Measurements from ENCODE around the gene MIB1. TPM values are rescaled to one million over a fixed set of nuclear protein-coding genes. Genes with fewer than 3 reads are reported as not detected.

MIB1 gene
- polyA plus RNA-seq, 2 donors, result 3.7 to 4.0 TPM

GRCh38 chr18:21896732-21897336, 156.2 kb downstream of the MIB1 start:
- no peaks in the 10 kb centered on the region for H3K27me3 ChIP-seq (ENCODE audit: control insufficient read depth in 1 of 2, insufficient read depth in 2 of 2, low read length in 2 of 2)
- no peak overlapping the region for H3K4me3 ChIP-seq (ENCODE audit: low read depth in 1 of 2, low read length in 2 of 2)
- no peaks in the 10 kb centered on the region for H3K36me3 ChIP-seq (ENCODE audit: control insufficient read depth in 2 of 2, insufficient read depth in 2 of 2, low read length in 1 of 2)
- no peaks in the 10 kb centered on the region for H3K9me3 ChIP-seq (ENCODE audit: control insufficient read depth in 2 of 2, insufficient read depth in 1 of 2, low read depth in 1 of 2, low read length in 1 of 2)
- H3K4me1 ChIP-seq (ENCODE audit: control insufficient read depth in 2 of 2, insufficient read depth in 2 of 2, low read length in 1 of 2), result peaks cover 0 to 3% of the 10 kb centered on the region in 2 donors
- H3K27ac ChIP-seq (ENCODE audit: low read depth in 2 of 2, low read length in 1 of 2), result no peak overlapping the region
- WGBS, 2 donors, result 47 to 49% methylated on average over 27 of the region's 27 CpGs

GRCh38 chr18:21897811-21898210, 157.2 kb downstream of the MIB1 start:
- Histone ChIP-seq H3K4me3 (ENCODE audit: low read depth in 1 of 2, low read length in 2 of 2) (no peak overlapping the region), H3K36me3 (ENCODE audit: control insufficient read depth in 2 of 2, insufficient read depth in 2 of 2, low read length in 1 of 2) (no peaks in the 10 kb centered on the region), H3K27me3 (ENCODE audit: control insufficient read depth in 1 of 2, insufficient read depth in 2 of 2, low read length in 2 of 2) (no peaks in the 10 kb centered on the region), H3K27ac (ENCODE audit: low read depth in 2 of 2, low read length in 1 of 2) (no peak overlapping the region), H3K4me1 (ENCODE audit: control insufficient read depth in 2 of 2, insufficient read depth in 2 of 2, low read length in 1 of 2) (peaks cover 2 to 3% of the 10 kb centered on the region in 2 donors), H3K9me3 (ENCODE audit: control insufficient read depth in 2 of 2, insufficient read depth in 1 of 2, low read depth in 1 of 2, low read length in 1 of 2) (no peaks in the 10 kb centered on the region)
- WGBS, 2 donors, result 9% methylated on average over 4 of the region's 4 CpGs

GRCh38 chr18:21900605-21901352, 160.2 kb downstream of the MIB1 start:
- 87 to 92% methylated on average over 12 of the region's 12 CpGs for WGBS, 2 donors
- no peak overlapping the region for H3K27ac ChIP-seq (ENCODE audit: low read depth in 2 of 2, low read length in 1 of 2)

GRCh38 chr18:21901423-21901945, 160.9 kb downstream of the MIB1 start:
- Histone ChIP-seq H3K9me3 (ENCODE audit: control insufficient read depth in 2 of 2, insufficient read depth in 1 of 2, low read depth in 1 of 2, low read length in 1 of 2) (no peaks in the 10 kb centered on the region), H3K27ac (ENCODE audit: low read depth in 2 of 2, low read length in 1 of 2) (no peak overlapping the region), H3K4me3 (ENCODE audit: low read depth in 1 of 2, low read length in 2 of 2) (no peak overlapping the region), H3K4me1 (ENCODE audit: control insufficient read depth in 2 of 2, insufficient read depth in 2 of 2, low read length in 1 of 2) (peaks cover 2 to 3% of the 10 kb centered on the region in 2 donors), H3K27me3 (ENCODE audit: control insufficient read depth in 1 of 2, insufficient read depth in 2 of 2, low read length in 2 of 2) (no peaks in the 10 kb centered on the region), H3K36me3 (ENCODE audit: control insufficient read depth in 2 of 2, insufficient read depth in 2 of 2, low read length in 1 of 2) (no peaks in the 10 kb centered on the region)
- 38 to 60% methylated on average over 3 of the region's 3 CpGs for WGBS, 2 donors

More at GRCh38 chr18:21900605-21901352, 160.2 kb downstream of the MIB1 start:
- Histone ChIP-seq H3K4me1 (ENCODE audit: control insufficient read depth in 2 of 2, insufficient read depth in 2 of 2, low read length in 1 of 2) (peaks cover 2 to 3% of the 10 kb centered on the region in 2 donors), H3K36me3 (ENCODE audit: control insufficient read depth in 2 of 2, insufficient read depth in 2 of 2, low read length in 1 of 2) (no peaks in the 10 kb centered on the region), H3K27me3 (ENCODE audit: control insufficient read depth in 1 of 2, insufficient read depth in 2 of 2, low read length in 2 of 2) (no peaks in the 10 kb centered on the region), H3K9me3 (ENCODE audit: control insufficient read depth in 2 of 2, insufficient read depth in 1 of 2, low read depth in 1 of 2, low read length in 1 of 2) (no peaks in the 10 kb centered on the region), H3K4me3 (ENCODE audit: low read depth in 1 of 2, low read length in 2 of 2) (no peak overlapping the region)

GRCh38 chr18:21903709-21904108, 163.1 kb downstream of the MIB1 start:
- Histone ChIP-seq H3K27me3 (ENCODE audit: control insufficient read depth in 1 of 2, insufficient read depth in 2 of 2, low read length in 2 of 2) (no peaks in the 10 kb centered on the region), H3K4me1 (ENCODE audit: control insufficient read depth in 2 of 2, insufficient read depth in 2 of 2, low read length in 1 of 2) (peaks cover 0 to 2% of the 10 kb centered on the region in 2 donors), H3K36me3 (ENCODE audit: control insufficient read depth in 2 of 2, insufficient read depth in 2 of 2, low read length in 1 of 2) (no peaks in the 10 kb centered on the region), H3K9me3 (ENCODE audit: control insufficient read depth in 2 of 2, insufficient read depth in 1 of 2, low read depth in 1 of 2, low read length in 1 of 2) (no peaks in the 10 kb centered on the region), H3K4me3 (ENCODE audit: low read depth in 1 of 2, low read length in 2 of 2) (no peak overlapping the region), H3K27ac (ENCODE audit: low read depth in 2 of 2, low read length in 1 of 2) (no peak overlapping the region)
- WGBS, 2 donors, result 59 to 66% methylated on average over 6 of the region's 6 CpGs

- no peaks in the 10 kb centered on the region for H3K9me3 ChIP-seq (ENCODE audit: control insufficient read depth in 2 of 2, insufficient read depth in 1 of 2, low read depth in 1 of 2, low read length in 1 of 2)
- no peaks in the 10 kb centered on the region for H3K36me3 ChIP-seq (ENCODE audit: control insufficient read depth in 2 of 2, insufficient read depth in 2 of 2, low read length in 1 of 2)
- WGBS, 2 donors, result 46 to 47% methylated on average over 6 of the region's 6 CpGs
- peaks cover 0 to 2% of the 10 kb centered on the region in 2 donors for H3K4me1 ChIP-seq (ENCODE audit: control insufficient read depth in 2 of 2, insufficient read depth in 2 of 2, low read length in 1 of 2)
- H3K27me3 ChIP-seq (ENCODE audit: control insufficient read depth in 1 of 2, insufficient read depth in 2 of 2, low read length in 2 of 2), result no peaks in the 10 kb centered on the region
- H3K27ac ChIP-seq (ENCODE audit: low read depth in 2 of 2, low read length in 1 of 2), result no peak overlapping the region
- H3K4me3 ChIP-seq (ENCODE audit: low read depth in 1 of 2, low read length in 2 of 2), result no peak overlapping the region
Measured at GRCh38 chr18:21904856-21905255, 164.3 kb downstream of the MIB1 start.

- Histone ChIP-seq H3K27me3 (ENCODE audit: control insufficient read depth in 1 of 2, insufficient read depth in 2 of 2, low read length in 2 of 2) (no peaks in the 10 kb centered on the region), H3K4me3 (ENCODE audit: low read depth in 1 of 2, low read length in 2 of 2) (no peak overlapping the region), H3K4me1 (ENCODE audit: control insufficient read depth in 2 of 2, insufficient read depth in 2 of 2, low read length in 1 of 2) (peaks cover 0 to 2% of the 10 kb centered on the region in 2 donors), H3K36me3 (ENCODE audit: control insufficient read depth in 2 of 2, insufficient read depth in 2 of 2, low read length in 1 of 2) (no peaks in the 10 kb centered on the region), H3K9me3 (ENCODE audit: control insufficient read depth in 2 of 2, insufficient read depth in 1 of 2, low read depth in 1 of 2, low read length in 1 of 2) (no peaks in the 10 kb centered on the region), H3K27ac (ENCODE audit: low read depth in 2 of 2, low read length in 1 of 2) (no peak overlapping the region)
- WGBS, 2 donors, result 84 to 86% methylated on average over 7 of the region's 7 CpGs
Measured at GRCh38 chr18:21907451-21907850, 166.9 kb downstream of the MIB1 start.

- H3K4me1 ChIP-seq (ENCODE audit: control insufficient read depth in 2 of 2, insufficient read depth in 2 of 2, low read length in 1 of 2), result peaks cover 0 to 2% of the 10 kb centered on the region in 2 donors
- H3K9me3 ChIP-seq (ENCODE audit: control insufficient read depth in 2 of 2, insufficient read depth in 1 of 2, low read depth in 1 of 2, low read length in 1 of 2), result no peaks in the 10 kb centered on the region
- no peak overlapping the region for H3K27ac ChIP-seq (ENCODE audit: low read depth in 2 of 2, low read length in 1 of 2)
- H3K36me3 ChIP-seq (ENCODE audit: control insufficient read depth in 2 of 2, insufficient read depth in 2 of 2, low read length in 1 of 2), result no peaks in the 10 kb centered on the region
- no peak overlapping the region for H3K4me3 ChIP-seq (ENCODE audit: low read depth in 1 of 2, low read length in 2 of 2)
- no peaks in the 10 kb centered on the region for H3K27me3 ChIP-seq (ENCODE audit: control insufficient read depth in 1 of 2, insufficient read depth in 2 of 2, low read length in 2 of 2)
Measured at GRCh38 chr18:21908711-21909110, 168.1 kb downstream of the MIB1 start.

- H3K36me3 ChIP-seq (ENCODE audit: control insufficient read depth in 2 of 2, insufficient read depth in 2 of 2, low read length in 1 of 2), result no peaks in the 10 kb centered on the region
- H3K4me1 ChIP-seq (ENCODE audit: control insufficient read depth in 2 of 2, insufficient read depth in 2 of 2, low read length in 1 of 2), result peaks cover 0 to 2% of the 10 kb centered on the region in 2 donors
- no peak overlapping the region for H3K4me3 ChIP-seq (ENCODE audit: low read depth in 1 of 2, low read length in 2 of 2)
- no peaks in the 10 kb centered on the region for H3K27me3 ChIP-seq (ENCODE audit: control insufficient read depth in 1 of 2, insufficient read depth in 2 of 2, low read length in 2 of 2)
- H3K9me3 ChIP-seq (ENCODE audit: control insufficient read depth in 2 of 2, insufficient read depth in 1 of 2, low read depth in 1 of 2, low read length in 1 of 2), result no peaks in the 10 kb centered on the region
- no peak overlapping the region for H3K27ac ChIP-seq (ENCODE audit: low read depth in 2 of 2, low read length in 1 of 2)
- WGBS, 2 donors, result 76 to 82% methylated on average over 5 of the region's 5 CpGs
Measured at GRCh38 chr18:21910906-21911305, 170.3 kb downstream of the MIB1 start.

Data from esophagus (tissue), 2 donors.